Ishikawa (cell line): ENCODE results near the gene SLC39A9.

ENCODE experiments used
- CEBPB ChIP-seq: IDR thresholded peaks from 2 replicates; pipeline ENCODE4 v1.6.1; 2012
- EGR1 ChIP-seq: IDR thresholded peaks from 2 replicates; pipeline ENCODE4 v1.6.1; 2012
- EP300 ChIP-seq: IDR thresholded peaks from 2 replicates; pipeline ENCODE4 v1.6.1; 2012; ENCODE audit warnings: borderline replicate concordance
- MAX ChIP-seq: IDR thresholded peaks from 2 replicates; pipeline ENCODE4 v1.6.1; 2012
- NFIC ChIP-seq: IDR thresholded peaks from 2 replicates; pipeline ENCODE4 v1.6.1; 2012
- YY1 ChIP-seq: IDR thresholded peaks from 2 replicates; pipeline ENCODE4 v1.6.1; 2012; ENCODE audit warnings: low read depth

GRCh38 chr14:69392481-69392880 lies 6.0 kb upstream of the SLC39A9 start:
- no peak for TF ChIP-seq CEBPB
- TF ChIP-seq EP300 = no peak
- TF ChIP-seq YY1 = no peak
- TF ChIP-seq MAX = no peak
- TF ChIP-seq EGR1 = no peak
- no peak for TF ChIP-seq NFIC
